Measurements from ENCODE around the gene SLC35F3. TPM values are rescaled to one million over a fixed set of nuclear protein-coding genes. Genes with fewer than 3 reads are reported as not detected.

Gene SLC35F3
- total and polyA plus RNA-seq, 9 of the 15 experiments (the other 6 are each of a cell fraction or from before 2014, with no cell fraction given) = 0.04 to 0.07 (median 0.04) TPM; not detected in 6

DNA sequence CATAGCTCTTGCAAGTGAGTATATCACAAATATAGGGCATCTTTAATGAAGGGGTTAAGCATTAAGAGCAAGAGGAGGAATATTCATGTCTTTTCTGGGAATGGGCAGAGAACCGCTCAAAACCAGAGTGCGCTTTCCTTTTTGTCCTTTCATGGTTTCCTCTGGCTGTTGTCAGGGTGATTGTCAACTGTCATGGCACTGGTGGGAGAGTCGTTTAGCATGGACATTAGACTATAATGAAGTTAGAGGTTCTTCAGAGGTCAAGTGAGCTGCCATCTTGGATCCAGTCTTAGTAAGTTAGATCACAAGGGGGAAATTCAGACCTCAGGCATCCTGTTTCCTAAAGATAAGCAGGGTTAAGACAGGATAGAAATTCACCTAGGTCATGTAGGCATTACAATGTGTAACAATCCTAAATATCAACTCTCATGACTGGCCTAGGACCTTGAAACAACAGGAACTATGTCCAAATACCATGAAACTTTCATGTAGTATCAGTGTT, 456.7 kb downstream of the SLC35F3 start (continued):
- TF ChIP-seq ZNF766 (CRISPR knock-in tag; conservative IDR thresholded peaks at IDR 0.05) (peak; percentile 92), SMARCA4 (IDR thresholded peaks at IDR 0.05) (peak; percentile 45; the same call in 1 of the 2 replicates), ZBTB9 (CRISPR knock-in tag; IDR thresholded peaks at IDR 0.05) (peak; percentile 83), RCOR1 (IDR thresholded peaks at IDR 0.05; ENCODE audit: borderline replicate concordance in 1 of 2, low read depth in 2 of 2, low read length in 2 of 2) (peak in 1 of 2 experiments; percentile 32; a peak in 1 of 4 replicates), ZNF398 (CRISPR knock-in tag; IDR thresholded peaks at IDR 0.05) (no peak), MECOM (CRISPR knock-in tag; IDR thresholded peaks at IDR 0.05) (peak; percentile 79), ZNF41 (CRISPR knock-in tag; conservative IDR thresholded peaks at IDR 0.05) (0 out of 2 replicates have a peak, but pooled peaks have one; percentile 63), FOXP1 (CRISPR knock-in tag; IDR thresholded peaks at IDR 0.05) (no peak), DMBX1 (CRISPR knock-in tag; IDR thresholded peaks at IDR 0.05; ENCODE audit: borderline replicate concordance) (peak; percentile 94), GTF2A2 (tag; IDR thresholded peaks at IDR 0.05) (peak; percentile 78; the same call in 1 of the 2 replicates), ETV1 (tag; conservative IDR thresholded peaks at IDR 0.05; ENCODE audit: low read depth) (peak; percentile 85), MITF (IDR thresholded peaks at IDR 0.05) (peak; percentile 68; the same call in 1 of the 2 replicates)
- TF ChIP-seq, protein P1, sequence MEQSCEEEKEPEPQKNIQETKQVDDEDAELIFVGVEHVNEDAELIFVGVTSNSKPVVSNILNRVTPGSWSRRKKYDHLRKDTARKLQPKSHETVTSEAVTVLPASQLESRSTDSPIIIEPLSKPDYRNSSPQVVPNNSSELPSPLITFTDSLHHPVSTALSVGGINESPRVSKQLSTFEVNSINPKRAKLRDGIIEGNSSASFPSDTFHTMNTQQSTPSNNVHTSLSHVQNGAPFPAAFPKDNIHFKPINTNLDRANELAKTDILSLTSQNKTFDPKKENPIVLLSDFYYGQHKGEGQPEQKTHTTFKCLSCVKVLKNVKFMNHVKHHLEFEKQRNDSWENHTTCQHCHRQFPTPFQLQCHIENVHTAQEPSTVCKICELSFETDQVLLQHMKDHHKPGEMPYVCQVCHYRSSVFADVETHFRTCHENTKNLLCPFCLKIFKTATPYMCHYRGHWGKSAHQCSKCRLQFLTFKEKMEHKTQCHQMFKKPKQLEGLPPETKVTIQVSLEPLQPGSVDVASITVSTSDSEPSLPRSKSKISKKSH (CRISPR knock-in tag; IDR thresholded peaks at IDR 0.05) = no peak
- TF ChIP-seq, protein P2, sequence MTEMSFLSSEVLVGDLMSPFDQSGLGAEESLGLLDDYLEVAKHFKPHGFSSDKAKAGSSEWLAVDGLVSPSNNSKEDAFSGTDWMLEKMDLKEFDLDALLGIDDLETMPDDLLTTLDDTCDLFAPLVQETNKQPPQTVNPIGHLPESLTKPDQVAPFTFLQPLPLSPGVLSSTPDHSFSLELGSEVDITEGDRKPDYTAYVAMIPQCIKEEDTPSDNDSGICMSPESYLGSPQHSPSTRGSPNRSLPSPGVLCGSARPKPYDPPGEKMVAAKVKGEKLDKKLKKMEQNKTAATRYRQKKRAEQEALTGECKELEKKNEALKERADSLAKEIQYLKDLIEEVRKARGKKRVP (CRISPR knock-in tag; IDR thresholded peaks at IDR 0.05) = peak; percentile 55
- TF ChIP-seq, protein P3, sequence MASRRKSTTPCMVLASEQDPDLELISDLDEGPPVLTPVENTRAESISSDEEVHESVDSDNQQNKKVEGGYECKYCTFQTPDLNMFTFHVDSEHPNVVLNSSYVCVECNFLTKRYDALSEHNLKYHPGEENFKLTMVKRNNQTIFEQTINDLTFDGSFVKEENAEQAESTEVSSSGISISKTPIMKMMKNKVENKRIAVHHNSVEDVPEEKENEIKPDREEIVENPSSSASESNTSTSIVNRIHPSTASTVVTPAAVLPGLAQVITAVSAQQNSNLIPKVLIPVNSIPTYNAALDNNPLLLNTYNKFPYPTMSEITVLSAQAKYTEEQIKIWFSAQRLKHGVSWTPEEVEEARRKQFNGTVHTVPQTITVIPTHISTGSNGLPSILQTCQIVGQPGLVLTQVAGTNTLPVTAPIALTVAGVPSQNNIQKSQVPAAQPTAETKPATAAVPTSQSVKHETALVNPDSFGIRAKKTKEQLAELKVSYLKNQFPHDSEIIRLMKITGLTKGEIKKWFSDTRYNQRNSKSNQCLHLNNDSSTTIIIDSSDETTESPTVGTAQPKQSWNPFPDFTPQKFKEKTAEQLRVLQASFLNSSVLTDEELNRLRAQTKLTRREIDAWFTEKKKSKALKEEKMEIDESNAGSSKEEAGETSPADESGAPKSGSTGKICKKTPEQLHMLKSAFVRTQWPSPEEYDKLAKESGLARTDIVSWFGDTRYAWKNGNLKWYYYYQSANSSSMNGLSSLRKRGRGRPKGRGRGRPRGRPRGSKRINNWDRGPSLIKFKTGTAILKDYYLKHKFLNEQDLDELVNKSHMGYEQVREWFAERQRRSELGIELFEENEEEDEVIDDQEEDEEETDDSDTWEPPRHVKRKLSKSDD (conservative IDR thresholded peaks at IDR 0.05; ENCODE audit: low read length) = no peak
- TF ChIP-seq, protein P4, sequence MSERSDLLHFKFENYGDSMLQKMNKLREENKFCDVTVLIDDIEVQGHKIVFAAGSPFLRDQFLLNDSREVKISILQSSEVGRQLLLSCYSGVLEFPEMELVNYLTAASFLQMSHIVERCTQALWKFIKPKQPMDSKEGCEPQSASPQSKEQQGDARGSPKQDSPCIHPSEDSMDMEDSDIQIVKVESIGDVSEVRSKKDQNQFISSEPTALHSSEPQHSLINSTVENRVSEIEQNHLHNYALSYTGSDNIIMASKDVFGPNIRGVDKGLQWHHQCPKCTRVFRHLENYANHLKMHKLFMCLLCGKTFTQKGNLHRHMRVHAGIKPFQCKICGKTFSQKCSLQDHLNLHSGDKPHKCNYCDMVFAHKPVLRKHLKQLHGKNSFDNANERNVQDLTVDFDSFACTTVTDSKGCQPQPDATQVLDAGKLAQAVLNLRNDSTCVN (CRISPR knock-in tag; IDR thresholded peaks at IDR 0.05) = 0 out of 2 replicates have a peak, but pooled peaks have one; percentile 35

Measured in K562 (cell line).